PC-3 (cell line): Measurements from ENCODE around the gene CFAP221. TPM values are rescaled to one million over a fixed set of nuclear protein-coding genes. Genes with fewer than 3 reads are reported as not detected.

Experiments
- ATAC-seq: fragments of 200-7000 bp; cut with Tn5 transposase; 2 replicates; pipeline ENCODE4 v1.9.1; 2020; ENCODE audit warnings: mild to moderate bottlenecking, moderate library complexity
- BruUV-seq: library from RNA; stranded (reverse); fragments of 400-500 nt; replicated peaks from 2 replicates; lab custom pipeline; 2021; lab: Mats Ljungman, UMichigan
- CTCF ChIA-PET: fragments of 300-600 bp; sonication (Branson Sonifier 250); formaldehyde crosslinking; loops from one replicate; lab custom pipeline; 2022; ENCODE audit warnings: antibody characterized with exemption; lab: Charles Lee
- POLR2A ChIA-PET: fragments of 300-600 bp; sonication (Branson Sonifier 250); formaldehyde crosslinking; loops from one replicate; lab custom pipeline; 2022; ENCODE audit warnings: antibody characterized with exemption; ENCODE audit not compliant: unreplicated experiment; lab: Charles Lee
- DNase-seq: peaks from one replicate; pipeline ENCODE4 v3.0.0-alpha.2; 2015
- H2AFZ ChIP-seq: fragments of 300-600 bp; sonication (generic); 2 replicates; pipeline ENCODE4 v1.6.0; 2016; ENCODE audit warnings: antibody characterized with exemption, low read length
- H3F3A ChIP-seq: fragments of 300-600 bp; sonication (generic); one replicate; pipeline ENCODE4 v1.6.0; 2017; ENCODE audit warnings: antibody characterized with exemption, low read length, control low read depth, mild to moderate bottlenecking; ENCODE audit not compliant: unreplicated experiment
- H3K27ac ChIP-seq: fragments of 300-600 bp; sonication (generic); 2 replicates; pipeline ENCODE4 v1.5.1; 2016; ENCODE audit warnings: mild to moderate bottlenecking, low read length
- H3K27me3 ChIP-seq: fragments of 300-600 bp; sonication (generic); 2 replicates; pipeline ENCODE4 v1.6.1; 2016; ENCODE audit warnings: low read length, mixed read lengths
- H3K36me3 ChIP-seq: fragments of 300-600 bp; sonication (generic); 2 replicates; pipeline ENCODE4 v1.6.1; 2016; ENCODE audit warnings: low read depth, mixed run types, low read length, mixed read lengths
- H3K4me1 ChIP-seq: fragments of 300-600 bp; sonication (generic); 2 replicates; pipeline ENCODE4 v1.5.1; 2016; ENCODE audit warnings: low read length; ENCODE audit not compliant: insufficient read depth
- H3K4me2 ChIP-seq: fragments of 300-600 bp; sonication (generic); 2 replicates; pipeline ENCODE4 v1.6.0; 2016; ENCODE audit warnings: low read length
- H3K4me3 ChIP-seq: fragments of 300-600 bp; sonication (generic); 2 replicates; pipeline ENCODE4 v1.5.1; 2016; ENCODE audit warnings: mild to moderate bottlenecking, low read length, mixed read lengths
- H3K79me2 ChIP-seq: fragments of 300-600 bp; sonication (generic); 2 replicates; pipeline ENCODE4 v1.6.1; 2017; ENCODE audit warnings: low read length, mixed read lengths
- H3K9ac ChIP-seq: fragments of 300-600 bp; sonication (generic); 2 replicates; pipeline ENCODE4 v1.6.0; 2016; ENCODE audit warnings: mild to moderate bottlenecking, low read length
- H3K9me2 ChIP-seq: fragments of 300-600 bp; sonication (generic); replicated peaks from 2 replicates; pipeline ENCODE4 v1.6.1; 2016; ENCODE audit warnings: mixed run types, low read length, mixed read lengths
- H3K9me3 ChIP-seq: fragments of 300-600 bp; sonication (generic); 2 replicates; pipeline ENCODE4 v1.6.1; 2016; ENCODE audit warnings: low read length, mixed read lengths
- H4K20me1 ChIP-seq: fragments of 300-600 bp; sonication (generic); 2 replicates; pipeline ENCODE4 v1.6.1; 2016; ENCODE audit warnings: low read length, mixed read lengths
- CTCF ChIP-seq: fragments of 300-600 bp; sonication (generic); conservative IDR thresholded peaks from 2 replicates; pipeline ENCODE4 v1.5.1; 2017; ENCODE audit warnings: antibody characterized with exemption, low read depth, mild to moderate bottlenecking, low read length
- EZH2 ChIP-seq: fragments of 300-600 bp; sonication (generic); IDR thresholded peaks from one replicate; pipeline ENCODE4 v1.6.1; 2017; ENCODE audit warnings: antibody characterized with exemption, mild to moderate bottlenecking, low read length; ENCODE audit not compliant: unreplicated experiment
- EZH2phosphoT487 ChIP-seq: fragments of 300-600 bp; sonication (generic); IDR thresholded peaks from 2 replicates; pipeline ENCODE4 v1.6.1; 2018; ENCODE audit warnings: mild to moderate bottlenecking, antibody characterized with exemption, low read length, borderline replicate concordance
- intact Hi-C: fragments of 100-400 bp; cut with micrococcal nuclease; formaldehyde crosslinking; loops from 2 replicates; pipeline ENCODE4 v1.9.0; 2023
- total RNA-seq: library from RNA; depleted of rRNA; stranded (reverse); fragments of >200 nt; gene quantifications from 2 replicates; pipeline ENCODE4 v1.2.3, GENCODE V29; 2014

CFAP221 gene
- total RNA-seq, 1 experiment from 2014 or later = not detected

- TF ChIP-seq EZH2phosphoT487 (no peak), CTCF (peak; percentile 25; the same call in 1 of the 2 replicates), EZH2 (no peak)
- Histone ChIP-seq H3K9me2 (no peaks in the 10 kb centered on the region), H3K4me1 (no peaks in the 10 kb centered on the region), H3K36me3 (no peaks in the 10 kb centered on the region), H3K4me3 (no peak overlapping the region), H3K27me3 (peaks cover 51% of the 10 kb centered on the region), H4K20me1 (no peaks in the 10 kb centered on the region), H3K79me2 (no peaks in the 10 kb centered on the region), H3K4me2 (no peak overlapping the region), H2AFZ (no peak overlapping the region), H3K27ac (no peak overlapping the region), H3K9me3 (peaks cover 22% of the 10 kb centered on the region), H3K9ac (no peak overlapping the region), H3F3A (no peaks in the 10 kb centered on the region)
- DNase-seq (no peak), ATAC-seq (no peak)
- ChIA-PET POLR2A (no interaction called here), CTCF (no interaction called here)
- intact Hi-C loops = no loop called here
- no TSS peak for BruUV-seq
Measured at GRCh38 chr2:119531292-119531691, 13.0 kb upstream of the CFAP221 start.

DNA sequence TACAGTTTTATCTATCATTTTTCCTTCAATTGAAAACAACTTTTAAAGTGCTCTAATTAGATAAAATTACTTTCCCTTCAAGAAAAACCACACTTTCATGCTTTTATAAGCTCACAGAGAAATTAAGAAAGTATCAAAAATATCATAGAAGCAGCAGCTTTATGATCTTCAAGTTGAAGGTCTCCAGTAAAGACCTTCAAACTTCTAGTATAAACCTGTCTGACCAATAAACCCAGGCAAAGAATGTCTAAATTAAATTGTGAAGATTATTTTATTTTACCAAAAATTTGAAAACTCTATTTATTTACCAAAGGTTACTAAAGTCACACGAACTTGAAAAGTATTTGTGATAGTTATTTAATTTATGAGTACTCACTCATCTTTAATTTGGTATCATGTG, 10.7 kb upstream of the CFAP221 start:
- Histone ChIP-seq H3K9me2 (no peaks in the 10 kb centered on the region), H3K4me1 (no peaks in the 10 kb centered on the region), H3F3A (no peaks in the 10 kb centered on the region), H3K79me2 (no peaks in the 10 kb centered on the region), H3K9ac (no peak overlapping the region), H3K27ac (no peak overlapping the region), H3K4me2 (no peak overlapping the region), H3K36me3 (no peaks in the 10 kb centered on the region), H3K4me3 (no peak overlapping the region), H3K27me3 (peaks cover 35% of the 10 kb centered on the region), H3K9me3 (peaks cover 22% of the 10 kb centered on the region), H2AFZ (no peak overlapping the region), H4K20me1 (no peaks in the 10 kb centered on the region)
- intact Hi-C loops = no loop called here
- BruUV-seq = no TSS peak
- no peak for ATAC-seq
- POLR2A ChIA-PET = no interaction called here
- CTCF ChIA-PET = no interaction called here
- DNase-seq = no peak
- TF ChIP-seq CTCF (no peak), EZH2phosphoT487 (no peak), EZH2 (no peak)

- Histone ChIP-seq H3K9me3 (peaks cover 22% of the 10 kb centered on the region), H3K4me2 (no peak overlapping the region), H3F3A (no peaks in the 10 kb centered on the region), H3K9ac (no peak overlapping the region), H3K27me3 (peaks cover 23% of the 10 kb centered on the region), H4K20me1 (no peaks in the 10 kb centered on the region), H3K27ac (no peak overlapping the region), H3K4me1 (no peaks in the 10 kb centered on the region), H3K36me3 (no peaks in the 10 kb centered on the region), H3K4me3 (no peak overlapping the region), H3K9me2 (no peaks in the 10 kb centered on the region), H3K79me2 (no peaks in the 10 kb centered on the region), H2AFZ (no peak overlapping the region)
- ChIA-PET POLR2A (no interaction called here), CTCF (no interaction called here)
- ATAC-seq (no peak), DNase-seq (no peak)
- no TSS peak for BruUV-seq
- intact Hi-C loops = no loop called here
- TF ChIP-seq EZH2phosphoT487 = no peak
- no peak for TF ChIP-seq CTCF
- TF ChIP-seq EZH2 = no peak
Measured at GRCh38 chr2:119536211-119536610, 8.0 kb upstream of the CFAP221 start.
